SH-SY5Y (cell line): ENCODE results near the gene IGFBP7.

Experiments used
- GATA2 ChIP-seq: IDR thresholded peaks from 2 replicates; pipeline ENCODE4 v1.6.1; 2011; ENCODE audit warnings: mild to moderate bottlenecking, low read depth, low read length
- GATA3 ChIP-seq: IDR thresholded peaks from 2 replicates; pipeline ENCODE4 v1.6.1; 2011; ENCODE audit warnings: low read depth, mild to moderate bottlenecking, low read length, moderate library complexity

DNA sequence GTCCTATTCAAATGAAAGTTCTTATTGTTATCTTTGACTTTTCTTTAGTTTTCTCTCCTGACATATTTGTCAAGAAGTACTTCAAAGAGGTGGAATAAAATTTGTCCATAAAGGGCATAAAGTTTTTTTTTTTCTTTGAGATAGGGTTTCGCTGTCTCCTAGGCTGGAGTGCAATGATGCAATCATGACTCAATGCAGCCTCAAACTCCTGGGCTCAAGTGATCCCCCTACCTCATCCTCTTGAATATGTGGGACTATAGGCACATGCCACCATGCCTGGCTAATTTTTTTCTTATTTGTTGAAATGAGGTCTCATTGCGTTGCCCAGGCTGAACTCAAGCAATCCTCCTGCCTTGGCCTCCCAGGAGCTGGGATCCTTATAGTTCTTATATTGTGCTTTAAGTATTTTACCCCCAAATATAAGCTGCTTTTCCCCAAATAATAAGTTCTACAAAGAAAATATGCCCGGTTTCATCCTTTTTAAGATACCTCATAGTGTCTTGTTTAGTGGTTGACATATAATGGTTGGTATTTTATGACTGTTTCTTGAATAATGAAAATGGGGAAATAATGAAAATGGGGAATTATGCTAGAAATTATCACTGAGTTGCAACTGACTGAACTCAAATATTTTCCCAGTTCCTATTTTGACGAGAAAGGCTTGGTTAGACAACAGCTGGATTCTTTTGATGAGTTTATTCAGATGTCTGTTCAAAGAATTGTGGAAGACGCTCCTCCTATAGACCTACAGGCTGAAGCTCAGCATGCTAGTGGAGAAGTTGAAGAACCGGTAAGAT is 119.9 kb downstream of the IGFBP7 start:
- TF ChIP-seq GATA2 = no peak
- no peak for TF ChIP-seq GATA3
